Activated CD8-positive, alpha-beta memory T cell treated with anti-CD3 and anti-CD28 coated beads for 24 hours (primary cell): ENCODE data around the gene NUP210.

ENCODE experiments used
- DNase-seq: peaks from one replicate; pipeline ENCODE4 v3.0.0-alpha.2; 2020

Gene NUP210

GRCh38 chr3:13272831-13273603 lies 147.1 kb downstream of the NUP210 start:
- no peak for DNase-seq

GRCh38 chr3:13269711-13270378 lies 150.3 kb downstream of the NUP210 start:
- DNase-seq = no peak

DNA sequence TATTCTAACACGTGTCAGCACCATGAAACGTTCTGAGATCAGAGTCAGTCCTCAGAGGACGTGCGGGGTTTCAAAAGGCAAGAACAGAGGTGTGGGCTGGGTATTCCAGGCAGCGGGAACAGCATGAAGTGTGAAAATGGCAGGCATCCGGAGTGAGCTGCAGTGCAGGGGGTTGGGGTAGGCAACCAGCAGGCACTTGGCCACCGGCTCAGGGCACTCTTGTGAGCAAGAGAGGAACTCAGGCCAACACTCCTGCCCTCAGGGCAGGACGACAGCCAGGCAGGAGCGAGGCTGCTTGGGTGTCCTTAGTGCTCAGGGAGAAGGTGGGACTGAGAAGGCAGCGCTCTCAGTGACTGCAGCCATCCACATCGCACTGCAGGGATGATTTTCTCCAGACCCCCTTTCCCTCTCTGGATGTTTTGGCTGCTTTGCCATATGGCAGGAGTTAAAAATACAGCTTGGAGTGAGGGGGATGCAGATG lies 151.1 kb downstream of the NUP210 start:
- DNase-seq = no peak

GRCh38 chr3:13268120-13268519 lies 152.0 kb downstream of the NUP210 start:
- no peak for DNase-seq

- DNase-seq = no peak
Observed at GRCh38 chr3:13266651-13267362, 153.3 kb downstream of the NUP210 start.
